HCT116 (cell line): ENCODE results near the gene ZNF367. TPM values are rescaled to one million over a fixed set of nuclear protein-coding genes. Genes with fewer than 3 reads are reported as not detected.
A peak's percentile ranks its signal among the peaks of the same experiment; 100 is the strongest.

Source experiments
- ATAC-seq: fragments of 200-7000 bp; cut with Tn5 transposase; 2 replicates; pipeline ENCODE4 v1.9.1; 2020; ENCODE audit warnings: mild to moderate bottlenecking, moderate library complexity
- BruUV-seq: library from RNA; stranded (reverse); fragments of 400-500 nt; replicated peaks from 2 replicates; lab custom pipeline; 2021; lab: Mats Ljungman, UMichigan
- CTCF ChIA-PET: fragments of 300-600 bp; sonication (Branson Sonifier 250); formaldehyde crosslinking; loops from one replicate; lab custom pipeline; 2021; ENCODE audit warnings: antibody characterized with exemption; lab: Charles Lee
- POLR2A ChIA-PET: fragments of 300-600, 350-600 bp; sonication (Branson Sonifier 250); formaldehyde crosslinking; loops from one replicate; lab custom pipeline; 2021; ENCODE audit warnings: antibody characterized with exemption; lab: Charles Lee
- RAD21 ChIA-PET, 2 experiments: fragments of 300-600 bp; sonication (Branson Sonifier 250); formaldehyde crosslinking; loops; one replicate each; lab custom pipeline; 2023; ENCODE audit warnings: low total read pairs in 2 of 2; ENCODE audit not compliant: uncharacterized antibody in 2 of 2, unreplicated experiment in 2 of 2, low non-redundant PET in 1 of 2; lab: Charles Lee
- DNase-seq: peaks from one replicate; pipeline ENCODE4 v3.0.0-alpha.2; 2010; ENCODE audit warnings: low read depth, low spot score
- H2AFZ ChIP-seq: fragments of 200-600 bp; shearing (Covaris generic), sonication (generic); 2 replicates; pipeline ENCODE4 v1.6.1; 2017; ENCODE audit warnings: low read depth, mixed run types, mixed read lengths, antibody characterized with exemption, low read length; ENCODE audit not compliant: poor library complexity, severe bottlenecking
- H3K27ac ChIP-seq: 2 replicates; pipeline ENCODE4 v1.5.1; 2012; ENCODE audit warnings: low read depth, low read length
- H3K27me3 ChIP-seq: fragments of 200-600 bp; sonication (generic); 2 replicates; pipeline ENCODE4 v1.6.1; 2016; ENCODE audit warnings: mixed run types, low read length, mixed read lengths; ENCODE audit not compliant: insufficient read depth
- H3K36me3 ChIP-seq, 2 experiments: fragments of 200-500 bp in 1 of 2; fragments of 200-600 bp in 1 of 2; sonication (Bioruptor generic) in 1 of 2; sonication (generic) in 1 of 2; 2 replicates each; pipeline versions ENCODE4 v1.5.1 to v1.6.1; 2014 to 2016; ENCODE audit warnings: low read length in 2 of 2, inconsistent platforms in 1 of 2, mixed read lengths in 1 of 2, mixed run types in 1 of 2; ENCODE audit not compliant: insufficient read depth in 2 of 2, control insufficient read depth in 1 of 2
- H3K4me1 ChIP-seq, 2 experiments: fragments of 200-600 bp in 1 of 2; sonication (generic) in 1 of 2; 2 replicates each; pipeline versions ENCODE4 v1.5.1 to v1.6.1; 2012 to 2017; ENCODE audit warnings: low read length in 2 of 2, inconsistent platforms in 1 of 2, mild to moderate bottlenecking in 1 of 2, mixed read lengths in 1 of 2, mixed run types in 1 of 2, moderate library complexity in 1 of 2; ENCODE audit not compliant: insufficient read depth in 2 of 2, control insufficient read depth in 1 of 2
- H3K4me2 ChIP-seq: fragments of 200-600 bp; sonication (generic); 2 replicates; pipeline ENCODE4 v1.6.1; 2017; ENCODE audit warnings: mixed run types, low read length, mixed read lengths
- H3K4me3 ChIP-seq, 2 experiments: fragments of 200-600 bp in 1 of 2; sonication (generic) in 1 of 2; replicated peaks in 1 of 2; 2 replicates each; pipeline ENCODE4 v1.5.1; 2011 to 2016; ENCODE audit warnings: low read length in 2 of 2, control low read depth in 1 of 2, low read depth in 1 of 2, mild to moderate bottlenecking in 1 of 2, mixed read lengths in 1 of 2, mixed run types in 1 of 2
- H3K79me2 ChIP-seq: fragments of 200-600 bp; sonication (generic); 2 replicates; pipeline ENCODE4 v1.6.1; 2017; ENCODE audit warnings: mild to moderate bottlenecking, mixed run types, low read length, moderate library complexity, mixed read lengths; ENCODE audit not compliant: insufficient read depth
- H3K9ac ChIP-seq: fragments of 200-600 bp; sonication (generic); 2 replicates; pipeline ENCODE4 v1.6.1; 2016; ENCODE audit warnings: low read length, mixed read lengths
- H3K9me2 ChIP-seq: fragments of 200-600 bp; sonication (generic), shearing (Covaris generic); 2 replicates; pipeline ENCODE4 v1.6.1; 2017; ENCODE audit warnings: mixed run types, mild to moderate bottlenecking, moderate library complexity; ENCODE audit not compliant: insufficient read depth
- H3K9me3 ChIP-seq, 2 experiments: fragments of 200-500 bp in 1 of 2; fragments of 200-600 bp in 1 of 2; sonication (Bioruptor generic) in 1 of 2; sonication (generic) in 1 of 2; 2 replicates each; pipeline ENCODE4 v1.6.1; 2014 to 2017; ENCODE audit warnings: low read length in 2 of 2, mixed read lengths in 2 of 2, inconsistent platforms in 1 of 2, low read depth in 1 of 2, mild to moderate bottlenecking in 1 of 2, mixed run types in 1 of 2, moderate library complexity in 1 of 2; ENCODE audit not compliant: control insufficient read depth in 1 of 2, insufficient read depth in 1 of 2
- H4K20me1 ChIP-seq: fragments of 200-600 bp; sonication (generic), shearing (Covaris generic); 2 replicates; pipeline ENCODE4 v1.6.1; 2017; ENCODE audit warnings: mixed run types, mild to moderate bottlenecking, moderate library complexity; ENCODE audit not compliant: insufficient read depth
- CBX3 ChIP-seq: IDR thresholded peaks from 2 replicates; pipeline ENCODE4 v1.6.1; 2012; ENCODE audit warnings: low read depth
- EGR1 ChIP-seq: IDR thresholded peaks from 2 replicates; pipeline ENCODE4 v1.6.1; 2012; ENCODE audit warnings: low read depth
- JUND ChIP-seq: IDR thresholded peaks from 2 replicates; pipeline ENCODE4 v1.6.1; 2012
- POLR2AphosphoS5 ChIP-seq: IDR thresholded peaks from 2 replicates; pipeline ENCODE4 v1.6.1; 2011; ENCODE audit warnings: mild to moderate bottlenecking, low read depth, low read length, moderate library complexity
- RAD21 ChIP-seq: IDR thresholded peaks from 2 replicates; pipeline ENCODE4 v1.6.1; 2012; ENCODE audit warnings: low read depth, mild to moderate bottlenecking
- REST ChIP-seq: IDR thresholded peaks from 2 replicates; pipeline ENCODE4 v1.6.1; 2012; ENCODE audit warnings: low read depth
- SIN3A ChIP-seq: IDR thresholded peaks from 2 replicates; pipeline ENCODE4 v1.6.1; 2012; ENCODE audit warnings: low read depth
- ZBTB33 ChIP-seq: IDR thresholded peaks from 2 replicates; pipeline ENCODE4 v1.6.1; 2011; ENCODE audit warnings: mild to moderate bottlenecking, low read length, moderate library complexity; ENCODE audit not compliant: insufficient replicate concordance; ENCODE audit errors: extremely low read depth
- ZFX ChIP-seq: fragments of 450-650 bp; IDR thresholded peaks from 2 replicates; pipeline ENCODE4 v1.6.1; 2017
- ZNF274 ChIP-seq: fragments of 200-500 bp; sonication (Bioruptor generic); IDR thresholded peaks from 2 replicates; pipeline ENCODE4 v1.6.1; 2014; ENCODE audit warnings: mild to moderate bottlenecking, low read depth, low read length, inconsistent platforms
- intact Hi-C: fragments of 100-400 bp; cut with micrococcal nuclease; formaldehyde crosslinking; loops from 2 replicates; pipeline ENCODE4 v1.10.0; 2022
- total RNA-seq: library from RNA; stranded (reverse); gene quantifications from one replicate; pipeline ENCODE4 v1.2.1, GENCODE V29; 2021; ENCODE audit not compliant: unreplicated experiment

Gene ZNF367
- total RNA-seq, 1 experiment from 2014 or later: 18.1 TPM

GRCh38 chr9:96398582-96399324, 19.4 kb downstream of the ZNF367 start:
- no peak overlapping the region for H3K4me2 ChIP-seq
- no peaks in the 10 kb centered on the region for H4K20me1 ChIP-seq
- H3K4me1 ChIP-seq: peaks cover 0 to 2% of the 10 kb centered on the region in 2 experiments; a peak in 1 of 4 replicates
- no peak for DNase-seq
- TF ChIP-seq CBX3 (no peak), RAD21 (no peak), ZFX (no peak), SIN3A (no peak), ZBTB33 (no peak), REST (no peak), ZNF274 (no peak), POLR2AphosphoS5 (no peak), JUND (no peak), EGR1 (no peak)
- TF ChIP-seq, all 23 proteins: peak for 0
- BruUV-seq: no TSS peak
- Histone ChIP-seq H2AFZ (no peak overlapping the region), H3K4me3 (no peak overlapping the region), H3K9me2 (no peaks in the 10 kb centered on the region), H3K9ac (no peak overlapping the region), H3K36me3 (peaks cover 3 to 10% of the 10 kb centered on the region in 2 experiments; a peak in 2 of 4 replicates), H3K27me3 (no peaks in the 10 kb centered on the region), H3K9me3 (no peaks in the 10 kb centered on the region), H3K79me2 (peaks cover 76% of the 10 kb centered on the region), H3K27ac (no peak overlapping the region)
- ChIA-PET POLR2A (no interaction called here), RAD21 (interaction anchor here in 1 of 2 experiments (0.6 kb wide), 1 partner anchor 23 kb away, joined by 3 read pairs; no protein-coding TSS in a partner anchor), CTCF (no interaction called here)
- peak; percentile 52; the same call in 1 of the 2 replicates for ATAC-seq
- intact Hi-C loops: no loop called here
